Measurements from ENCODE around the gene HDAC8. TPM values are rescaled to one million over a fixed set of nuclear protein-coding genes. Genes with fewer than 3 reads are reported as not detected.

The HDAC8 gene
- total and polyA plus RNA-seq, 9 of the 15 experiments (the other 6 are each of a cell fraction or from before 2014, with no cell fraction given) = 18.9 to 53.8 (median 28.7) TPM

GRCh38 chrX:72306085-72306801 lies 266.4 kb downstream of the HDAC8 start:
- Histone ChIP-seq H3K79me2 (ENCODE audit: control insufficient read depth, insufficient read depth, low read length) (no peaks in the 10 kb centered on the region), H3K27ac (ENCODE audit: extremely low read depth, low read depth, low read length) (no peak overlapping the region), H3K9me1 (ENCODE audit: control insufficient read depth, insufficient read depth, low read length) (no peaks in the 10 kb centered on the region), H2AFZ (ENCODE audit: low read depth, low read length) (peak overlapping the region; percentile 89), H3K9me3 (replicated peaks; ENCODE audit: control insufficient read depth, insufficient read depth, low read depth, low read length) (no peaks in the 10 kb centered on the region), H3K4me2 (ENCODE audit: insufficient read depth, low read length) (peak overlapping the region; percentile 58), H4K20me1 (replicated peaks; ENCODE audit: control insufficient read depth, insufficient read depth, low read length) (no peaks in the 10 kb centered on the region; the same call in 1 of the 2 replicates), H3K27me3 (ENCODE audit: control insufficient read depth in 2 of 2, insufficient read depth in 2 of 2, low read length in 2 of 2) (peaks cover 0 to 19% of the 10 kb centered on the region in 2 experiments; a peak in 1 of 5 replicates), H3K36me3 (ENCODE audit: control insufficient read depth, insufficient read depth, low read length) (no peaks in the 10 kb centered on the region), H3K4me3 (peak overlapping the region; percentile 40), H3K9ac (ENCODE audit: insufficient read depth in 1 of 2, low read depth in 2 of 2, low read length in 2 of 2) (peak overlapping the region; percentile 49 to 88; a peak in 3 of 4 replicates), H3K4me1 (replicated peaks in 1 of 2; ENCODE audit: control insufficient read depth in 2 of 2, insufficient read depth in 2 of 2, low read length in 2 of 2) (peaks cover 2 to 34% of the 10 kb centered on the region in 2 experiments; a peak in 3 of 5 replicates)
- DNase-seq (ENCODE audit: extremely low read depth in 1 of 4, low spot score in 3 of 4) (peak; percentile 20 to 28 (median 23)), ATAC-seq (peak; percentile 16), FAIRE-seq (no peak)
- no TSS peak for BruUV-seq (replicated peaks)
- CTCF ChIA-PET (ENCODE audit: low intra/inter-chr PET ratio) = interaction anchor here (0.9 kb wide), 1 partner anchor 234 kb away, joined by 3 read pairs; no protein-coding TSS in a partner anchor
- in situ Hi-C loops (cut with MboI) (loop anchor here (25.0 kb wide), 1 partner anchor 231 kb away; no protein-coding TSS in a partner anchor), intact Hi-C loops (cut with micrococcal nuclease) (no loop called here)
- POLR2A ChIA-PET = interaction anchor here (0.7 to 1.7 kb wide), 2 partner anchors 30 to 133 kb away, joined by 3 to 6 read pairs; partner anchors contain the start of gene RPS4X
- TF ChIP-seq PHF21A (IDR thresholded peaks at IDR 0.05; ENCODE audit: borderline replicate concordance, low read depth) = 0 out of 2 replicates have a peak, but pooled peaks have one; percentile 27
- TF ChIP-seq, protein P1, sequence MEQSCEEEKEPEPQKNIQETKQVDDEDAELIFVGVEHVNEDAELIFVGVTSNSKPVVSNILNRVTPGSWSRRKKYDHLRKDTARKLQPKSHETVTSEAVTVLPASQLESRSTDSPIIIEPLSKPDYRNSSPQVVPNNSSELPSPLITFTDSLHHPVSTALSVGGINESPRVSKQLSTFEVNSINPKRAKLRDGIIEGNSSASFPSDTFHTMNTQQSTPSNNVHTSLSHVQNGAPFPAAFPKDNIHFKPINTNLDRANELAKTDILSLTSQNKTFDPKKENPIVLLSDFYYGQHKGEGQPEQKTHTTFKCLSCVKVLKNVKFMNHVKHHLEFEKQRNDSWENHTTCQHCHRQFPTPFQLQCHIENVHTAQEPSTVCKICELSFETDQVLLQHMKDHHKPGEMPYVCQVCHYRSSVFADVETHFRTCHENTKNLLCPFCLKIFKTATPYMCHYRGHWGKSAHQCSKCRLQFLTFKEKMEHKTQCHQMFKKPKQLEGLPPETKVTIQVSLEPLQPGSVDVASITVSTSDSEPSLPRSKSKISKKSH (CRISPR knock-in tag; IDR thresholded peaks at IDR 0.05) = no peak
- 10% methylated on average over 8 of the region's 92 CpGs for WGBS (ENCODE audit: insufficient coverage, low coverage, missing lambda C conversion rate)
